ENCODE data around the gene CAMSAP2. TPM values are rescaled to one million over a fixed set of nuclear protein-coding genes. Genes with fewer than 3 reads are reported as not detected.
A peak's percentile ranks its signal among the peaks of the same experiment; 100 is the strongest.

The CAMSAP2 gene
- total and polyA plus RNA-seq, 8 donors: 32.2 to 55.0 (median 48.8) TPM

DNA sequence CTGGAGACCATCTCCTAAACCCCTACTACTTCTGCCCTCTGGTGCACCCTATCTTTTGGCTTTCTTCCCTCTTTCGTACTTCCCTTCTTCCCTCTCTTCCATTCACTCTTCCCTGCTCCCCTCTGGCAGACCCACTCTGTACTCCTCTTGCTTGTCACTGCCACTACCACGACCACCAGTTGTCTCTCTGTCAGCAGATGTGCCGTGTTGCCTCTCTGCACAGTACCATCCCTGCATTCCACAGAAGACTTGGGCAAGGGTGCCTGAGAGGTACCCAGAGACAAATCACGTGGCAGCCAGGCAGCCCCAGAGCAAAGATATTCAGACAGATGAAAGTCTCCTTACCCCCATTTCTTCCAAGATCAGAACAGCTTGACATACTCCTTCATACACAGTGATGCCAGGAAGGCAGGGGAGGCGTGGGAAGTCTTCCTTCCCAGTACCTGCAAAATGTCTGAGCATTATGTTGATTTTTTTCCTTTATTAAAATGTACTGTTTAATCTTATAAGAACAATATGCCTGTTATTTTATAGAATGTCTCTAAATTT is 15.0 kb downstream of the CAMSAP2 start:
- H3K4me1 ChIP-seq: no peaks in the 10 kb centered on the region
- ATAC-seq (no peak), DNase-seq (no peak)
- no peak overlapping the region for H3K27ac ChIP-seq
- no peak overlapping the region for H3K4me3 ChIP-seq
- TF ChIP-seq, protein P1, sequence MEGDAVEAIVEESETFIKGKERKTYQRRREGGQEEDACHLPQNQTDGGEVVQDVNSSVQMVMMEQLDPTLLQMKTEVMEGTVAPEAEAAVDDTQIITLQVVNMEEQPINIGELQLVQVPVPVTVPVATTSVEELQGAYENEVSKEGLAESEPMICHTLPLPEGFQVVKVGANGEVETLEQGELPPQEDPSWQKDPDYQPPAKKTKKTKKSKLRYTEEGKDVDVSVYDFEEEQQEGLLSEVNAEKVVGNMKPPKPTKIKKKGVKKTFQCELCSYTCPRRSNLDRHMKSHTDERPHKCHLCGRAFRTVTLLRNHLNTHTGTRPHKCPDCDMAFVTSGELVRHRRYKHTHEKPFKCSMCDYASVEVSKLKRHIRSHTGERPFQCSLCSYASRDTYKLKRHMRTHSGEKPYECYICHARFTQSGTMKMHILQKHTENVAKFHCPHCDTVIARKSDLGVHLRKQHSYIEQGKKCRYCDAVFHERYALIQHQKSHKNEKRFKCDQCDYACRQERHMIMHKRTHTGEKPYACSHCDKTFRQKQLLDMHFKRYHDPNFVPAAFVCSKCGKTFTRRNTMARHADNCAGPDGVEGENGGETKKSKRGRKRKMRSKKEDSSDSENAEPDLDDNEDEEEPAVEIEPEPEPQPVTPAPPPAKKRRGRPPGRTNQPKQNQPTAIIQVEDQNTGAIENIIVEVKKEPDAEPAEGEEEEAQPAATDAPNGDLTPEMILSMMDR (IDR thresholded peaks at IDR 0.05): no peak
- no peaks in the 10 kb centered on the region for H3K27me3 ChIP-seq
- intact Hi-C loops (cut with DNase I): no loop called here
- H3K9me3 ChIP-seq: no peaks in the 10 kb centered on the region
- no peaks in the 10 kb centered on the region for H3K36me3 ChIP-seq

DNA sequence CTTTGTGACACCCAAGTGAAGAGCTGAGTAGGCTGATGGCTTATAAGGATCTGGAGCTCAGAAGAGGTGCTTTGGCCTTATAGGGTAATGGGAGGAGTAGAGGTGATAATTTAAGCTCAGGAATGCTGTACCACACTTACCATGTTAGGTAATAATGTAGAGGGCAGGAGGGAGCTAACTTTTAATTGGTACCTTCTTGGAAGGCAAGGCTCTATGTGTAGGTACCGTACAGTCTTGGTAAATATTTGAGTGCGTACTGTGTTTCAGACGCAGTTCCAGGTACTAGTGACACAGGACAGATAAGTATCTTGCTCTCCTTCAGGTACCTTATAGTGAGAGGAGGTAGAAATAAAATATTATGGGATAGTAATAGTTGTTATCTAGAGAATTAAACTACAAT is 16.8 kb downstream of the CAMSAP2 start:
- H3K9me3 ChIP-seq: no peaks in the 10 kb centered on the region
- TF ChIP-seq, protein P1 (IDR thresholded peaks at IDR 0.05): no peak
- H3K4me3 ChIP-seq: no peak overlapping the region
- DNase-seq (no peak), ATAC-seq (no peak)
- no peak overlapping the region for H3K27ac ChIP-seq
- no peaks in the 10 kb centered on the region for H3K36me3 ChIP-seq
- no peaks in the 10 kb centered on the region for H3K27me3 ChIP-seq
- intact Hi-C loops (cut with DNase I): no loop called here
- H3K4me1 ChIP-seq: no peaks in the 10 kb centered on the region

DNA sequence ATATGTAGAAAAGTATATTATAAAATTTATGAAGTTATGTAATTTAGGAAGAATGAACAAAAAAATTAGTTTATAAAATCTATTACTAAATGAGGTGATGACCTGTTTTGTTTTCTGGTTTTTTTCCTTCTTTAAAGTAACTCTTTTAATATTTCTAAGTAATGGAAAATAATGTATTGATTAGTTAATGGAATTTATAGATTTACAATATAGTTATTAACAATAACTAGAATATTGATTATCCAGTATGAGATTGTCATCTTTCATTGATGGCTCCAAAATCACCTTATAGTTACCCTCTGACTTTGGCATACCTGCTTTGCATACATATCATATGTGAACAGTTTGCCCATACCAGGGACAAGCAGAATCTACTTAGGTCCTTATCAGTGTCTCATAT is 23.4 kb downstream of the CAMSAP2 start:
- intact Hi-C loops (cut with DNase I): no loop called here
- DNase-seq: no peak
- H3K4me1 ChIP-seq: no peaks in the 10 kb centered on the region
- no peaks in the 10 kb centered on the region for H3K9me3 ChIP-seq
- H3K27me3 ChIP-seq: no peaks in the 10 kb centered on the region
- ATAC-seq: no peak
- TF ChIP-seq, protein P1 (IDR thresholded peaks at IDR 0.05): no peak
- peaks cover 0 to 18% of the 10 kb centered on the region in 2 donors for H3K36me3 ChIP-seq
- H3K27ac ChIP-seq: no peak overlapping the region
- no peak overlapping the region for H3K4me3 ChIP-seq

DNA sequence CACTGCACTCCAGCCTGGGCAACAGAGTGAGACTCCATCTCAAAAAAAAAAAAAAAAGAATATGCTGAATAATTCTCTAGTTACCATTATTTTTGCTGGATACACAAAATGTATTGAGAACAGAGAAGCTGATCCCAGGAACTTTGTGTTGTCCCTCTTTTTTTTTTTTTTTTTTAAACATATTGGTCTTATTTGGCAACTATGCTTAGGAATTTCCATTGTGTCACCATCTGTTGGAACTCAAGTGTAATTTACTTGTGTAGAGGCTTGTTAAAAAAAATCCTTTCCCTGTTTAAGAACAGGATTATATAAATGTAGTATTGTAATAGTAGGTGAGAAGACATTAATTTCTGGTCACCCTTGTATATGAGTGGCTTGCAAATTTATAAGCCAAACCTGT is 28.6 kb downstream of the CAMSAP2 start:
- H3K27me3 ChIP-seq: no peaks in the 10 kb centered on the region
- peaks cover 0 to 10% of the 10 kb centered on the region in 2 donors for H3K36me3 ChIP-seq
- ATAC-seq: peak; percentile 33
- intact Hi-C loops (cut with DNase I): no loop called here
- TF ChIP-seq, protein P1 (IDR thresholded peaks at IDR 0.05): no peak
- no peak overlapping the region for H3K4me3 ChIP-seq
- no peaks in the 10 kb centered on the region for H3K4me1 ChIP-seq
- no peaks in the 10 kb centered on the region for H3K9me3 ChIP-seq
- no peak overlapping the region for H3K27ac ChIP-seq
- DNase-seq: peak in 2 of 4 donors; percentile 22 to 49

DNA sequence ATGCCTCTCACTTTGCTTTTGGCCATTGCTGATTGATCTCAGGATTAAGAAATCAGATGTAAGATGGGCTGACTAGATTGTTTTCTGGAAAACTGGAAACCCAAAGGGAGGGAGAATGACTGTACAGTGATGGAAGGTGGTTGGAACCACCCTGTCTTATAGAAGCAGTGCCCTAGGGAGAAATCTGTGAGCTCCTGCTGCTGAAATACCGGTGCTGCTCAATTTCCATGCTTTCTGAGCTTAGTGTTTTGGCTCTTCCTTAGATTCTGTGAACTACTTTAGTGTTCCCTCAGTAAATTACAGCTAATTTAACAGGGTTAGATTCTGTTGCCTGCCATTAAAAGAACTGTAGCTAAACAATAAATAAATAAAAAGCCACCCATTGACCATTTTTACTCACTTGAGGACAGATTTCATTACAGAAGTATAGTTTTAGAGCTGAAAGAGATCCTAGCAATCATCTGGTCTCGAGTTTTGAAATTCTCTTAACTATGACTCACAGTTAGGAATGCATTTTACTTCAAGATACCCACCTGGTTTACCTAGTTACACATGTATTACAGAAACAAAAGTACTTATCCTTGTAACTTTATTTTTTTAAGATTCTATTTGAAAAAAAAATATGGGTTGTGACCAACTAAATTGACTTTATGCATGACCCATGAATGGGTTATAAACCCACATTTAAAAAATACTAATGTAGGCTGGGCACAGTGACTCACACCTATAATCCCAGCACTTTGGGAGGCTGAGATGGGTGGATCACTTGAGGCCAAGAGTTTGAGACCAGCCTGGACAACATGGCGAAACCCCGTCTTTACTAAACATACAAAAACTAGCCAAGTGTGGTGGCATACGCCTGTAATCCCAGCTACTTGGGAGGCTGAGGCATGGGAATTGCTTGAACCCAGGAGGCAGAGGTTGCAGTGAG is 33.2 kb downstream of the CAMSAP2 start:
- H3K4me3 ChIP-seq: no peak overlapping the region
- peaks cover 0 to 3% of the 10 kb centered on the region in 2 donors for H3K36me3 ChIP-seq
- DNase-seq: no peak
- no peaks in the 10 kb centered on the region for H3K27me3 ChIP-seq
- peaks cover 0 to 8% of the 10 kb centered on the region in 2 donors for H3K4me1 ChIP-seq
- no peaks in the 10 kb centered on the region for H3K9me3 ChIP-seq
- peak overlapping the region in 1 of 2 donors; percentile 29 for H3K27ac ChIP-seq
- peak; percentile 82 for ATAC-seq
- intact Hi-C loops (cut with DNase I): no loop called here
- TF ChIP-seq, protein P1 (IDR thresholded peaks at IDR 0.05): no peak
